Activated CD4-positive, alpha-beta T cell treated with anti-CD3 and anti-CD28 coated beads, Interleukin-2, amount 50 U/mL, for 16 hours (primary cell): ENCODE results near the gene ZNF697.
"Not testable (repeated sequence)": the region's sequence is repeated elsewhere in the genome, so short reads cannot be mapped to it uniquely, and the experiment has no call there.

ENCODE experiments used
- DNase-seq: peaks from one replicate; pipeline ENCODE4 v3.0.0-alpha.2; 2020

ZNF697 gene

GRCh38 chr1:119631086-119631432 is 17.0 kb downstream of the ZNF697 start:
- DNase-seq: no peak

GRCh38 chr1:119626841-119627240 is 21.2 kb downstream of the ZNF697 start:
- DNase-seq: no peak

- DNase-seq: no peak
Measured at GRCh38 chr1:119626011-119626545, 22.0 kb downstream of the ZNF697 start.

- no peak for DNase-seq
Measured at GRCh38 chr1:119623678-119624077, 24.4 kb downstream of the ZNF697 start.

GRCh38 chr1:119623193-119623515 is 24.9 kb downstream of the ZNF697 start:
- no peak for DNase-seq

- no peak for DNase-seq
Measured at GRCh38 chr1:119622311-119623192, 25.5 kb downstream of the ZNF697 start.

- DNase-seq: no peak
Measured at GRCh38 chr1:119621705-119622104, 26.4 kb downstream of the ZNF697 start.

GRCh38 chr1:119617751-119618691 is 30.0 kb downstream of the ZNF697 start:
- DNase-seq: no peak

GRCh38 chr1:119616748-119617147 is 31.3 kb downstream of the ZNF697 start:
- not testable (repeated sequence) for DNase-seq

- DNase-seq: not testable (repeated sequence)
Measured at GRCh38 chr1:119615100-119615499, 33.0 kb downstream of the ZNF697 start.

- peak; percentile 79 for DNase-seq
Measured at GRCh38 chr1:119613769-119614720, 34.0 kb downstream of the ZNF697 start.

- DNase-seq: peak; percentile 71
Measured at GRCh38 chr1:119611701-119612113, 36.4 kb downstream of the ZNF697 start.

- not testable (repeated sequence) for DNase-seq
Measured at GRCh38 chr1:119608816-119609215, 39.2 kb downstream of the ZNF697 start.

GRCh38 chr1:119607087-119607807 is 40.8 kb downstream of the ZNF697 start:
- DNase-seq: not testable (repeated sequence)

- no peak for DNase-seq
Measured at GRCh38 chr1:119606394-119606793, 41.7 kb downstream of the ZNF697 start.

GRCh38 chr1:119605686-119606085 is 42.4 kb downstream of the ZNF697 start:
- no peak for DNase-seq

- not testable (repeated sequence) for DNase-seq
Measured at GRCh38 chr1:119605080-119605479, 43.0 kb downstream of the ZNF697 start.

GRCh38 chr1:119603695-119604094 is 44.4 kb downstream of the ZNF697 start:
- DNase-seq: no peak

GRCh38 chr1:119603241-119603640 is 44.8 kb downstream of the ZNF697 start:
- not testable (repeated sequence) for DNase-seq

- DNase-seq: not testable (repeated sequence)
Measured at GRCh38 chr1:119602789-119603188, 45.3 kb downstream of the ZNF697 start.

GRCh38 chr1:119602169-119602568 is 45.9 kb downstream of the ZNF697 start:
- no peak for DNase-seq

- DNase-seq: no peak
Measured at GRCh38 chr1:119600976-119601375, 47.1 kb downstream of the ZNF697 start.
